Measurements from ENCODE around the gene GMEB2. TPM values are rescaled to one million over a fixed set of nuclear protein-coding genes. Genes with fewer than 3 reads are reported as not detected.

GMEB2 gene
- total RNA-seq, 1 experiment from 2014 or later: 21.5 TPM

GRCh38 chr20:63640086-63640485 lies 13.2 kb upstream of the GMEB2 start:
- Histone ChIP-seq H3K27me3 (replicated peaks; ENCODE audit: control insufficient read depth, insufficient read depth, low read length) (no peaks in the 10 kb centered on the region), H3K4me1 (peaks cover 21% of the 10 kb centered on the region), H3K36me3 (ENCODE audit: control insufficient read depth, insufficient read depth, low read length) (no peaks in the 10 kb centered on the region), H3K4me3 (ENCODE audit: low read depth, low read length) (no peak overlapping the region), H3K9me3 (no peaks in the 10 kb centered on the region)
- Mint-ChIP-seq H3K9me3 (ENCODE audit: unreplicated experiment) (no peaks in the 10 kb centered on the region), H3K4me3 (ENCODE audit: unreplicated experiment) (no peak overlapping the region), H3K36me3 (ENCODE audit: insufficient read depth, unreplicated experiment) (peaks cover 25% of the 10 kb centered on the region), H3K27me3 (ENCODE audit: insufficient read depth, unreplicated experiment) (no peaks in the 10 kb centered on the region), H3K27ac (ENCODE audit: unreplicated experiment) (no peak overlapping the region), H3K4me1 (ENCODE audit: low read depth, unreplicated experiment) (peaks cover 8% of the 10 kb centered on the region)
- BruUV-seq (replicated peaks): no TSS peak
- intact Hi-C loops (cut with micrococcal nuclease; ENCODE audit: unreplicated experiment): loop anchor here (5.0 kb wide), 1 partner anchor 103 kb away; the partner anchor contains the start of gene PTK6
- POLR2A ChIA-PET: no interaction called here
- no peak for TF ChIP-seq CTCF (IDR thresholded peaks at IDR 0.05; ENCODE audit: insufficient read depth in 1 of 2, low read depth in 1 of 2, low read length in 1 of 2, severe bottlenecking in 1 of 2, unreplicated experiment in 1 of 2)
- no peak for DNase-seq
- CTCF ChIA-PET: no interaction called here

- Mint-ChIP-seq H3K4me3 (ENCODE audit: unreplicated experiment) (no peak overlapping the region), H3K36me3 (ENCODE audit: insufficient read depth, unreplicated experiment) (peaks cover 25% of the 10 kb centered on the region), H3K4me1 (ENCODE audit: low read depth, unreplicated experiment) (peaks cover 8% of the 10 kb centered on the region), H3K9me3 (ENCODE audit: unreplicated experiment) (no peaks in the 10 kb centered on the region), H3K27ac (ENCODE audit: unreplicated experiment) (no peak overlapping the region), H3K27me3 (ENCODE audit: insufficient read depth, unreplicated experiment) (no peaks in the 10 kb centered on the region)
- no peak for TF ChIP-seq CTCF (IDR thresholded peaks at IDR 0.05; ENCODE audit: insufficient read depth in 1 of 2, low read depth in 1 of 2, low read length in 1 of 2, severe bottlenecking in 1 of 2, unreplicated experiment in 1 of 2)
- intact Hi-C loops (cut with micrococcal nuclease; ENCODE audit: unreplicated experiment): no loop called here
- Histone ChIP-seq H3K27me3 (replicated peaks; ENCODE audit: control insufficient read depth, insufficient read depth, low read length) (no peaks in the 10 kb centered on the region), H3K9me3 (no peaks in the 10 kb centered on the region), H3K4me3 (ENCODE audit: low read depth, low read length) (no peak overlapping the region), H3K36me3 (ENCODE audit: control insufficient read depth, insufficient read depth, low read length) (no peaks in the 10 kb centered on the region), H3K4me1 (peaks cover 21% of the 10 kb centered on the region)
- ChIA-PET CTCF (no interaction called here), POLR2A (interaction anchor here (0.6 kb wide), 1 partner anchor 121 kb away, joined by 8 read pairs; no protein-coding TSS in a partner anchor)
- BruUV-seq (replicated peaks): no TSS peak
- DNase-seq: no peak
Measured at GRCh38 chr20:63639093-63639975, 12.4 kb upstream of the GMEB2 start.

- Mint-ChIP-seq H3K27ac (ENCODE audit: unreplicated experiment) (no peak overlapping the region), H3K27me3 (ENCODE audit: insufficient read depth, unreplicated experiment) (no peaks in the 10 kb centered on the region), H3K4me3 (ENCODE audit: unreplicated experiment) (no peak overlapping the region), H3K9me3 (ENCODE audit: unreplicated experiment) (no peaks in the 10 kb centered on the region), H3K4me1 (ENCODE audit: low read depth, unreplicated experiment) (no peaks in the 10 kb centered on the region), H3K36me3 (ENCODE audit: insufficient read depth, unreplicated experiment) (peaks cover 9% of the 10 kb centered on the region)
- ChIA-PET POLR2A (no interaction called here), CTCF (no interaction called here)
- no TSS peak for BruUV-seq (replicated peaks)
- H3K9me3 ChIP-seq: no peaks in the 10 kb centered on the region
- DNase-seq: no peak
- no peak for TF ChIP-seq CTCF (IDR thresholded peaks at IDR 0.05; ENCODE audit: insufficient read depth in 1 of 2, low read depth in 1 of 2, low read length in 1 of 2, severe bottlenecking in 1 of 2, unreplicated experiment in 1 of 2)
- H3K36me3 ChIP-seq (ENCODE audit: control insufficient read depth, insufficient read depth, low read length): no peaks in the 10 kb centered on the region
- no peaks in the 10 kb centered on the region for H3K27me3 ChIP-seq (replicated peaks; ENCODE audit: control insufficient read depth, insufficient read depth, low read length)
- H3K4me1 ChIP-seq: 0 out of 2 replicates have a peak, but pooled peaks cover 3% of the 10 kb centered on the region
- no peak overlapping the region for H3K4me3 ChIP-seq (ENCODE audit: low read depth, low read length)
- intact Hi-C loops (cut with micrococcal nuclease; ENCODE audit: unreplicated experiment): no loop called here
Measured at GRCh38 chr20:63636752-63637628, 10.1 kb upstream of the GMEB2 start.

All from Caco-2 (cell line).